Kidney (tissue), 14 donors: ENCODE results near the gene METTL6. TPM values are rescaled to one million over a fixed set of nuclear protein-coding genes. Genes with fewer than 3 reads are reported as not detected.

ENCODE experiments used
- DNase-seq, 5 donors: peaks; one replicate each; pipeline ENCODE4 v3.0.0-alpha.2; 2013 to 2020
- FAIRE-seq: peaks from 2 replicates; lab custom pipeline; 2012; peaks lifted over from hg19 to GRCh38; lab: Jason Lieb, UNC
- H3K27ac ChIP-seq, 2 donors: one replicate each; pipeline ENCODE4 v1.7.0; 2013; ENCODE audit warnings: low read depth in 2 of 2, low read length in 2 of 2, inconsistent platforms in 1 of 2
- H3K27me3 ChIP-seq: one replicate; pipeline ENCODE4 v1.7.1; 2013; ENCODE audit warnings: low read length, inconsistent platforms; ENCODE audit not compliant: control insufficient read depth, insufficient read depth
- H3K36me3 ChIP-seq, 3 donors: one replicate each; pipeline versions ENCODE4 v1.7.0 to v1.7.1; 2013; ENCODE audit warnings: low read length in 3 of 3, control low read depth in 1 of 3, inconsistent platforms in 1 of 3; ENCODE audit not compliant: insufficient read depth in 3 of 3, control insufficient read depth in 2 of 3
- H3K4me1 ChIP-seq, 3 donors: one replicate each; pipeline versions ENCODE4 v1.7.0 to v1.7.1; 2013; ENCODE audit warnings: low read length in 3 of 3, inconsistent platforms in 1 of 3, low read depth in 1 of 3; ENCODE audit not compliant: control insufficient read depth in 2 of 3, insufficient read depth in 2 of 3
- H3K4me3 ChIP-seq, 3 donors: one replicate each; pipeline versions ENCODE4 v1.7.0 to v1.8.1; 2013; ENCODE audit warnings: low read length in 3 of 3, control low read depth in 1 of 3, inconsistent platforms in 1 of 3
- H3K9ac ChIP-seq, 3 donors: one replicate each; pipeline versions ENCODE4 v1.7.0 to v1.7.1; 2013; ENCODE audit warnings: low read length in 3 of 3, control low read depth in 1 of 3, inconsistent platforms in 1 of 3
- H3K9me3 ChIP-seq, 3 donors: one replicate each; pipeline versions ENCODE4 v1.7.0 to v1.7.1; 2013; ENCODE audit warnings: low read length in 3 of 3, control low read depth in 1 of 3, inconsistent platforms in 1 of 3; ENCODE audit not compliant: control insufficient read depth in 2 of 3, insufficient read depth in 1 of 3
- CTCF ChIP-seq: IDR thresholded peaks from 3 replicates; pipeline ENCODE4 v1.5.1; 2012; ENCODE audit warnings: mild to moderate bottlenecking, moderate library complexity, borderline replicate concordance; ENCODE audit not compliant: insufficient read depth; ENCODE audit errors: extremely low read depth
- intact Hi-C: fragments of 100-400 bp; cut with DNase I; formaldehyde crosslinking; loops from one replicate; pipeline ENCODE4 v1.11.1; 2022
- polyA plus RNA-seq: library from polyadenylated mRNA; stranded (reverse); fragments of 350-450 nt; fragmentation: Illumina TruSeq; extraction: RNeasy Lipid Tissue Mini Kit (QIAGEN cat#74804); gene quantifications from one replicate; pipeline ENCODE4 v1.2.3, GENCODE V29; 2014; ENCODE audit warnings: low read depth, low replicate concordance; ENCODE audit not compliant: insufficient read depth
- total RNA-seq: library from RNA; stranded (reverse); fragmentation: NEBNext Ultra II Directional; extraction: Animal tissue kit (Norgen Biotek cat#: 25700); gene quantifications from one replicate; pipeline ENCODE4 v1.2.1, GENCODE V29; 2021
- donor health status: control.
- donor health status: control.
- donor health status: control.
- donor health status: control.
- donor health status: control.
- donor health status: DM: yes; HTN: yes; CAD: no.
- donor health status: Normal renal cell carcinoma (clear cell type).

METTL6 gene
- total and polyA plus RNA-seq, 2 donors from 2014 or later = 9.7 to 18.6 TPM

GRCh38 chr3:15434756-15435155 lies 7.4 kb upstream of the METTL6 start:
- no peak for FAIRE-seq
- intact Hi-C loops = no loop called here
- Histone ChIP-seq H3K27ac (no peak overlapping the region), H3K9ac (no peak overlapping the region), H3K36me3 (peaks cover 8 to 58% (median 45%) of the 10 kb centered on the region in 3 donors), H3K4me3 (no peak overlapping the region), H3K27me3 (no peaks in the 10 kb centered on the region), H3K9me3 (no peaks in the 10 kb centered on the region), H3K4me1 (no peaks in the 10 kb centered on the region)
- DNase-seq = no peak
- TF ChIP-seq CTCF = no peak

- FAIRE-seq (no peak), DNase-seq (no peak)
- Histone ChIP-seq H3K27ac (no peak overlapping the region), H3K27me3 (no peaks in the 10 kb centered on the region), H3K4me1 (peaks cover 0 to 7% (median 3%) of the 10 kb centered on the region in 3 donors), H3K9me3 (no peaks in the 10 kb centered on the region), H3K4me3 (no peak overlapping the region), H3K9ac (no peak overlapping the region), H3K36me3 (peaks cover 2 to 46% (median 38%) of the 10 kb centered on the region in 3 donors)
- TF ChIP-seq CTCF = no peak
- intact Hi-C loops = no loop called here
Observed at GRCh38 chr3:15433531-15433930, 6.2 kb upstream of the METTL6 start.

GRCh38 chr3:15431256-15431837 lies 4.0 kb upstream of the METTL6 start:
- Histone ChIP-seq H3K9me3 (no peaks in the 10 kb centered on the region), H3K4me3 (no peak overlapping the region), H3K4me1 (peaks cover 0 to 15% (median 3%) of the 10 kb centered on the region in 3 donors), H3K27ac (no peak overlapping the region), H3K36me3 (peaks cover 0 to 30% (median 30%) of the 10 kb centered on the region in 3 donors), H3K27me3 (no peaks in the 10 kb centered on the region), H3K9ac (no peak overlapping the region)
- no peak for TF ChIP-seq CTCF
- intact Hi-C loops = no loop called here
- FAIRE-seq (no peak), DNase-seq (no peak)
